ENCODE measurements around the gene TAGLN2.
"Not testable (repeated sequence)": the region's sequence is repeated elsewhere in the genome, so short reads cannot be mapped to it uniquely, and the experiment has no call there.

TAGLN2 gene

GRCh38 chr1:159899634-159900033 lies 25.7 kb downstream of the TAGLN2 start:
- not testable (repeated sequence) for DNase-seq (ENCODE audit: low spot score)

GRCh38 chr1:159898527-159898926 lies 26.8 kb downstream of the TAGLN2 start:
- no peak for DNase-seq (ENCODE audit: low spot score)

- peak; percentile 40 for DNase-seq (ENCODE audit: low spot score)
Measured at GRCh38 chr1:159897962-159898361, 27.3 kb downstream of the TAGLN2 start.

GRCh38 chr1:159896546-159896930 lies 28.8 kb downstream of the TAGLN2 start:
- no peak for DNase-seq (ENCODE audit: low spot score)

GRCh38 chr1:159895836-159896545 lies 29.3 kb downstream of the TAGLN2 start:
- peak; percentile 58 for DNase-seq (ENCODE audit: low spot score)

GRCh38 chr1:159895286-159895685 lies 30.0 kb downstream of the TAGLN2 start:
- no peak for DNase-seq (ENCODE audit: low spot score)

DNA sequence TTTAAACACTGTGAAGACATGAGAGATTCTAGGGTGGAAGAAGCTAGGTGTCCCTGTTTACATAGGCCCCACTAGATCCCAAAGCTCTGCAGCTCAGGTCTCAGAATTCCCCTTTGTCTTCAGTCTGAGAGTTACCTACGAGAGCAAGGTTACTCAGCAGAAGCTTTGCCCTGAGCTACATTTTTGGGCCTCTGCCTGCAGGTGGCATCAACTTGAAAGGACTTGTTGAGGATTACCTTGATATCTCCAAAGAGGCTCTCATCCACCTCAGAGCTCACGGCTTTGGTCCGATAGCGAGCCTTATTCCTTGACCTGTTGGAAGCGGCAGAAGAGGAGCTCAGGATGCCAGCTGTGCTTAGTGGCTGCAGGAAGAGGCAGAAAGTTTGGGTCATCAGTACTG lies 32.4 kb downstream of the TAGLN2 start:
- no peak for DNase-seq (ENCODE audit: low spot score)

GRCh38 chr1:159891275-159892157 lies 33.8 kb downstream of the TAGLN2 start:
- DNase-seq (ENCODE audit: low spot score): peak; percentile 93

DNA sequence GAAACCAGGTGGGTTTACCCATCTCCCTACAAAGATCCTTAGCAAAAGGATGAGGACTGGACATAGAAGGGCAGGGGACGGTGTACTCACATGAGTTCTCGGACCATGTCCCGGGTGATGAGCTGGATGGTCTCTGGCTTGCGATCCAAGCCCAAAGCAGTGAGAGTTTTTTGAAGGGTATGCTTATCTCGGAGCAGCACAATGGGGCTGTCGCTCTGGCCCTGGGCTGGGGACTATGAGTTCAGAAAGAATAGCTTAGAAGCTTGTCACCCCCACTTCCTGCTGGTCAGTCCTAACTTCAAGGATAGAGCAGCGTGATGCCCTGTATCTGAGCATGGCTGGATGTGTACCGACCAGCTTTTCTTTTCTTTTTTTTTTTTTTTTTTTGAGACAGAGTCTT lies 34.9 kb downstream of the TAGLN2 start:
- DNase-seq (ENCODE audit: low spot score): no peak

DNA sequence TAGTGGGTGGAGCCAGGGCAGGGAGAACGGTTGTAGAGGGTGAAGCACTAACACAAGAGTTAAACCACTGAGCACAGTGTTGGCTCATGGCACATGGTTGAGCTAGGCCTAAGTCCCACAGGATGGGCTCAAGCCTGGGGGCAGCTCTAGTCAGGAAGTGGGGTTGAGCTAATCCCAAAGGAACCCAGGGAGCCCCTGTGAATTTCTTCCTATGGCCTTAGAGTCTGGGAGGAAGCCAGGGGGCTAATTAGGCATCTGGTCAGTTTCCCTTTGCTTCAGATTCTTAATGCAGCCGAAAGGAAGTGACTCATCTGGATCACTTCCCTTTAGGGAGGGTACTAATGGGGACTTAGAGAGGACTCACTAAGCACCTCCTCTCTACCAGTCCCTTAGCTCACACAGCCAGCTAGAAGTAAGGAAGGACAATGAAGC lies 35.5 kb downstream of the TAGLN2 start:
- DNase-seq (ENCODE audit: low spot score): peak; percentile 79

DNA sequence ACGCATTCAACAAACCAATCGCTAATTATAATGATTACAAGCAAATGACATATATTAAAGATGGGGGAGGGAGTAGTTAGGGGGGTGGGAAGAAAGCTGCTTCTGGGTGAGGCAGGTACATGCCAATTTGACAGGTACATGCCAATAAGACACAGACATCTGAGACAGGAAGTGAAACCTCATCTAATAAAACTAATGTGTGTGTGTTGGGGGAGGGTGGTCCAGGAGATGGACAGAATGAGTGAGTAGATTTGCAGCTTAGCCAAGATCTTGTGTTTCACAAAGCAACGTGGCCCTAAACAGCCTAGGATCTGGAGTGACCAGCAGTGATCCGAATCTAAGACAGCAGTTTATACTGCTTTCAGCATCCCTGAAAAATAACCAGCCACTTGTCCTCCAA lies 36.1 kb downstream of the TAGLN2 start:
- no peak for DNase-seq (ENCODE audit: low spot score)

GRCh38 chr1:159884296-159884695 lies 41.0 kb downstream of the TAGLN2 start:
- DNase-seq (ENCODE audit: low spot score): no peak

- DNase-seq (ENCODE audit: low spot score): no peak
Measured at GRCh38 chr1:159883134-159883533, 42.2 kb downstream of the TAGLN2 start.

DNA sequence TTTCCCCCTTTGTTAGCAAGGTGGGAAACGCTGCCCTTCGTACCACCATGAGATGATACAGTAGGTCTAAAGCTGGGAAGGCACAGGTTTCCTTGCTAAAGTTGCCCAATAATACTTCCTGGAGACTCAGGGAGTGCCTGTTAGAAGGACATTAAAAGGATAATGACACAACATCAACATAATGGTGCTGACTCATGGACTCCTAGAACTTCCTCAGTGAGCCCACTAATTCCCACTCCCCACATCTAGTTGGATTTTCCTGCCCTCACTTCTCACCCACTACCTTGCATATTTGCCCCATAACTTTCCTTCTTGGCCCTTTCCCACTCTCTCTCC lies 42.8 kb downstream of the TAGLN2 start:
- DNase-seq (ENCODE audit: low spot score): no peak

DNA sequence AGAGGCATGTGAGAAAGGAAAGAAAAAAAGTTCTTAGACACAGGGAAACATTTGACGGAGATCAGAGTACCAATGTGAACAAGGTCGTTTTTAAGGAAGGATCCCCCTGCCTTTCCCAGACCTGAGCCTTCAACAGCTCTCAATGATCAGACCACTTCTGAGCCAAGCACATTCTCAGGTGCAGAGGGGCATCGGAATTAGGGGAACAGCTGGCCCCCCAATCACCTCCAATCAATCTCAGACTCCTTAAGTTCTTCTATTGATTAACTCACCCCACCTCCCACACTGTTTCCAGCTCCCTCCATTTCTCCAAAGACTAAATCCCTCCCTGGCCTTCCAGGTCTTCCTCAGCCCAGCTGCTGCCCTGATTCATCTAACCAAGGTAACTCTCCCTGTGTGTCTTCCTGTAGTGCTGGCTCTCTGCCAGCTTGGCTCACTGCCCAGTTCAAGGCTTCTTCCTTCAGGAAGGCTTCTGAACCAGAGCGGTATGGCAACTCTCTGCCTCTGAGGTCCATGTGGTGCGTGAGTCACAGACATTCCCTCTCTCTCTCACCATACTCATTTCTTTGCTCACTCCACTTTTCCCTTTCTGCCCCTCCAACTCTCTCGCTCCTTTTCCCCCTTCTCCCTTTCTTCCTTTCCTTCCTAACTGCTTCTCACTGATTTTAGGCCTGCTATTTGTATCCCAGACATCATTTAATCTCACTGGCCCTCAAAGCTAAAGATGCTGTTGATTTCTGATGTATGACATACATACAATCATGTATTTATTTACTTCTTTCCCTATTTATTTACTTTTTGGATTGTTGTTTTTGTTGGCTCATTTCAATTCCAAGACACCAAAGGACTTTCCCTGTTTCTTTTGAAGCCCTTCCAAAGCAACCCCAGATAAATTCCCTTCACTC lies 43.4 kb downstream of the TAGLN2 start:
- peak; percentile 38 for DNase-seq (ENCODE audit: low spot score)

DNA sequence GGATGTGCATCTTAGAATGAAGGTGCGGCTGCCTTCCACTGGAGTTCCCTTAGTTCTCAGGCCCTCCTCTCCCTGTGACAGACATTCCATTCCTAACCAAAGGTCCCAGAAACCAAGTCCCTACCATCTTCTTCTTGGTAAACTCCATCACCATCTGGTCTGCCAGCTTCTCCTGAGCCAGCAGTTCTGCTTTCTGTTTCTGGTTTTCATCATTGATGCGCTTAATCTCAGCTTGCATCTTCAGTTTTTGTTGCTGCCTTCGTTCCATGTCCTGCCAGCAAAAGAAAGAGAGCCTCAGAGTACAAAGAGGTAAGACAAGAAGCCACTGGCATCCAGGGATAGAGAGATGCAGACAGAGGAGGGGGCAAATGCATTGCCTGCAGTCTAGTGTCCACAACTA lies 44.9 kb downstream of the TAGLN2 start:
- DNase-seq (ENCODE audit: low spot score): no peak

DNA sequence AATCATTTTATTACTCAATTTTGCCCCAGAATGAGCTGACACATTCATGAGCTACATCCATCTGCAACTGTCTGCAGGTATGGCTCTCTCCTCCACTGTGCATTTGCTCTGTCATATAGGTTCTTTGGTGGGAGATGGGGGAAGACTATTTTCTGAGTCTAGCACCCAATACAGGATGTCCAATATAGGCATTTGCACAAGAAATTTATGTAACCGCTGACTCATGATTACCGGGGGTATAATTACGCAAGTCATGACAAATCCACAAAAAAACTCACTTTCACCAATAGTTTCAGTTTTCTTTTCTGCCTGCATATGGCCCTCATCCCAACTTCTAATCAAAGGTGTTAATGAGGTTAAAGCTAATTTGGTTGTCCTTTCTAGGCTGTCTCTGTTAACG lies 45.3 kb downstream of the TAGLN2 start:
- no peak for DNase-seq (ENCODE audit: low spot score)

DNA sequence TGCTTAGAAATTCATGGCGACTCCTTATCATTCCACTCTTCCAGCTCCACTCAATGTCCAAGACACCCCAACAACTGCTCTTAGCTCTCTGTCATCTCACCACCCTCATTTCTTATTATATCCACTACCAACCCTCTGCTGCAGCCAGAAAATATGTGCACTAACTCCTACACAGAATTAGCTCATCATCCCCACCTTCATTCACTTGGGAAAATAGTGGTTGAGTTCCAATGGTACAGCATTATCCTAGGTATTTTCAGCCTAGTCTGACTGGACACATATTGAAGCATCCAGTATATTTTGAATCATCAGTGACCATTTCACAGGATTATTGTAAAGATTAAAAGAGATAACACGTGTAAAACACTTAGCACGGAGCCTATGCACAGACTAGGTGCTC lies 46.2 kb downstream of the TAGLN2 start:
- DNase-seq (ENCODE audit: low spot score): no peak

- no peak for DNase-seq (ENCODE audit: low spot score)
Measured at GRCh38 chr1:159877695-159878444, 47.4 kb downstream of the TAGLN2 start.

- no peak for DNase-seq (ENCODE audit: low spot score)
Measured at GRCh38 chr1:159873530-159874143, 51.7 kb downstream of the TAGLN2 start.

DNA sequence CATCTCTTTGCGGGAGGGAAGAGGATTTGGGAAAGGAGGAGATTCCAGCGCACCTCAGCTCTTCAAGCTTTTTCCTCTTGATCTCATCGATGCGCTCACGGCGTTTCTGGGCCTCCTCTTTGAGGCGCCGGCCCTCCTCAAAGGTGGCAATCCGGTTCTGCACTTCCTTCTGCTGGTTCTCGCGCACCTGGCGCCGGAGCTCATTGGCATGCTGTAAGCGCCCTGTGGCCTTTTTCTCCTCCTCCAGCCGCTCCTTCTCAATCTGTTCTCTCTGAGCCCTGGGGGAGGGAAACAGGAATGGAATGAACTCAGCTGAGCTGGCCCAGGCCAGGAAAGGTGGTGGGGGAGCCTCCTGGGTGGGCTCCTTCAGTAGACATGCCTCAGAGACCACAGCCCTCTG lies 52.4 kb downstream of the TAGLN2 start:
- no peak for DNase-seq (ENCODE audit: low spot score)
